Measurements from ENCODE around the gene MRPL50.
A peak's percentile ranks its signal among the peaks of the same experiment; 100 is the strongest.

Gene MRPL50

DNA sequence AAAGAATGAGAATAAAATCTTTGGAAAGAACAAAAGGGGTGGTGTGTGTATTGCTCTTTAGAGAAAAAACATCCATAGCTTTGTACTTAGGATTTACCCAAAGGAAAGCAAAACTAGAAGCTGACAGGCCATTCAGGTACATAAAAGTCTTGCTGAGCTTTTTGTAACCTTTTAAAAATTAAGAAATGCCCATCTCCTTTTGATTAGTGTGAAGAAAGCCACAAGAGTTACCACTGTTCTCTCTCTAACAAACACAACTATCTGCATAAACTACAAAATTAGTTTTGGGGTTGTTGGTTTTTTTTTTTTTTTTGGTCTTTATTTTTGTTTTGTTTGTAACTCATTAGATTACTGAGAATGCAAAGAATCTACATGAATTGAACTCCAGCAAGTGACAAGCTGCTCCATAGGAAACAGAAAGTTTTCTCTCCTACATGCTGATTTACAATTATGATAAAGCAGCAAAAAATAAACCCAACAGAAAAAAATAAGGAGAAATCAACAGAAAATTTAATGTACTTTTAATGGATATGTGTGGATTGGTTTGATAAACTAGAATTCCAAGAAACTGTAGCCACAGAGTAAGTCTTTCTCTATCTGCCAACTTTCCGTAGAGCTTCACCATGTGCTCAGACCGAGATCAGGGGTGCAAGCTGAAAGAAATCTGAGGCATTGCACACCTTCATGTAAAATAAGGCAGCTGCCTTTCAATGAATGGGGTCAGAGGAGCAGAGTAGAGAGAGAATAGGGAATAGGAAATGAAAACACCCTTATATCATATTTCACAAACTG lies 25.9 kb downstream of the MRPL50 start:
- no peak for DNase-seq

DNA sequence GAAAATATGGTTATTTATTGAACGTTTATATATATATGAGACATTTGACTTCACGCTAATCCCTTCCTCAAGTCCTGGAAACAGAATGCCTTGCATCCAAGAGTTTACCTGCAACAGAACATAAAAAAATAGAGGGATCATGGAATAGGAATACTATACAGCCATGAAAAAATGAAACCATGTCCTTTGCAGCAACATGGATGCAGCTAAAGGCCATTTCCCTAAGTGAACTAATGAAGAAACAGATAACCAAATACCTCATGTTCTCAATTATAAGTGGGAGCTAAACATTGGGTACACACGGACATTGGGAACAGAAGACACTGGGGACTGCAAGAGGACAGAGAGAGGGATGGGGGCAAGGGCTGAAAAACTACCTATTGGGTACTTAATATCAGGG lies 26.6 kb downstream of the MRPL50 start:
- no peak for DNase-seq

DNA sequence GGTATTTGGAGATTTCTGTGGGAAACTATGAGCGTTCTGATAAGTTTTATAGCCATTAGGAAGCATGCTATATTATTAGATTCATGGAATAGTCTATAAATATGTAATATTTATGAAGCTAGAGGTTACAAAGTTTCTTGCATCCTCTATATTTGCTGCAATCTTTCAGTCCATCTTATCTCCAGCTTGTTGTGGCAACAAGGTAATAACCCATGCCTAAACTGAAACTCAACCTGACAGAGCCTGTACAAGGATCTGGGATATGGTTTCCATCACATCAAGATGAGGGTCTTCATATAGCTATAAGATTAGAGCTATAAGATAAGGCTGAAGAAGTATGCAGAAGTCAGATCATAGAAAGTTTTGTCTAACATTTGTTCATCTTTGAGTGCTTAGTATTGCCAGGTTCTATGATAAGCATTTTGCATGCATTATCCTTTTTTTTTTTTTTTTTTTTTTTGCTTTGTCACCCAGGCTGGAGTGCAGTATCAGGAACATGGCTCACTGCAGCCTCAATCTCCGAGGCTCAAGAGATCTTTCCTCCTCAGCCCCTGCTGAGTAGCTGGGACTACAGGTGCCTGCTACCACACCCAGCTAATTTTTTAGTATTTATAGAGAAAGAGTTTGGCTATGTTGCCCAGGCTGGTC lies 28.4 kb downstream of the MRPL50 start:
- DNase-seq = no peak

DNA sequence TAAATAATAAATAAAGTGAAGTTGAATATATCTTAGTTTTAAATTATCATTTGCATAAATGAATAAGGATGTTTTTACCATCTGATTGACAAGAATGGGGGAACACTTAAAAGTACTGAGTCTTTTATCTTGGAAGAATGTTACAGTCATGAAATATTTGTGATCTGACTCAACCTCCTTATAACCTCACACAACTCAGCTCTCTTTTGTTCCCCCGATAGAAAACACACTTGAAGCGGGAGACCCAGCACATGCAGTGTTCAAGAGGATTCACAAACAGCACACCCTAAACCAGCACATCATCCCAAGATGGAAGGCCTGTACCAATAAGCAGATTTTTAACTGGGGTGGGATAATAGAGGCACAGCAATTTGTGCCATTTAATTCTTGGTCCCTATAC lies 29.1 kb downstream of the MRPL50 start:
- DNase-seq = peak; percentile 75

DNA sequence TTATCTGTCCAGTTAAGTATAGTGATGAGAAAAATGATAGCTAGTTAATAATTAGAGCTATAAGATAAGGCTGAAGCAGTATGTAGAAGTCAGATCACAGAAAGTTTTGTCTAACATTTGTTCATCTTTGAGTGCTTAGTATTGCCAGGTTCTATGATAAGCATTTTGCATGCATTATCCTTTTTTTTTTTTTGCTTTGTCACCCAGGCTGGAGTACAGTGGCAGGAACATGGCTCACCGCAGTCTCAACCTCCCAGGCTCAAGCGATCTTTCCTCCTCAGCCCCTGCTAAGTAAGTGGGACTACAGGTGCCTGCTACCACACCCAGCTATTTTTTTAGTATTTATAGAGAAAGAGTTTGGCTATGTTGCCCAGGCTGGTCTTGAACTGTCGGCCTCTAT lies 31.1 kb downstream of the MRPL50 start:
- no peak for DNase-seq

DNA sequence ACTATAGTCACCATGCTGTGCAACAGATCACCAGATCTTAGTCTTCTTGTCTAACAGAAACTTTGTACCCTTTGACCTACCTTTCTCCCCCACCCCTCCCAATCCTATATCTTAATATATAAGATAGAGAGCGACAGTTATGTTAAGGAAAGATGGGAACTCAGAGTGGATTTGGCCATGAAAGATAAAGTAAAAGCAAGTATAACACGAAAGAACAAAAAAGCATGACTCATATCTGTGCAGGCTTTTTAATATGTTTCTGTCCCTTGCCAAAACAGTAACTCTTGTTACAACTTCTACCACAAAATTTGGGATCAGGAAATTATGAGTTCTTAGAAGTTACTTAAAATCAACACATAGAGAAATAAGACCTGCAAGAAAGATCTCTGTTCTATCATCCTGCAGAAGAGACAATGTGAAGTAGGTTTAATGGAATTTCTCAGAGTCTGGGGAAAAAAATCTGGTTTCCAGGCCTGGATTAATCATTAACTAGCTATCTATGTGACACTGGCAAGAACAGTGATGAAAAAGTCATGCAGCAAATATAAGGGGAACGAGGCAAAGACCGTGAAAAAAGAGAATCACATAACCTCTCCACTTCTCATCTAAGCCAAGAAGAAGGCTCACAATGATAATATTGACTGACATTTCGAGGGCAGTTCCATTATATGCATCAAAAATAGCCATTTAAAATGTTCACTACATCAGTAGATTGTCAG lies 32.2 kb downstream of the MRPL50 start:
- peak; percentile 70 for DNase-seq

DNA sequence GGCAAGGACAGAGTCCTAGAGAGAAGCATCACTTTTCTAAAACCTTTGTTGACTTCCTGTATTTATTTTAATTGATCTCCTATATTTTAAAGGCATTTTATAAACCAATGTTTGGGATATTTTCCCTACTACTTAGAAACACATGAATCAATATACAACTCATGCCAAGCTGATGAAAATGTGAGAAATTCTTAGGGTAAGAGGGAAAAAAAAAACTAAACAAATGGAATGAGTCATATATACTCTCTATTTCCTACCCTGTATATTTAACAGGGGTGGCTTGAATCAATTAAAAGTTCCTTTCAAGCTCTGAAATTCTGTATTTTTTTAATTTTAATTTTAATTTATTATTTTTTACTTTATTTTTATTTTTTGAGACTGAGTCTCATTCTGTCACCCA lies 33.2 kb downstream of the MRPL50 start:
- peak; percentile 78 for DNase-seq

DNA sequence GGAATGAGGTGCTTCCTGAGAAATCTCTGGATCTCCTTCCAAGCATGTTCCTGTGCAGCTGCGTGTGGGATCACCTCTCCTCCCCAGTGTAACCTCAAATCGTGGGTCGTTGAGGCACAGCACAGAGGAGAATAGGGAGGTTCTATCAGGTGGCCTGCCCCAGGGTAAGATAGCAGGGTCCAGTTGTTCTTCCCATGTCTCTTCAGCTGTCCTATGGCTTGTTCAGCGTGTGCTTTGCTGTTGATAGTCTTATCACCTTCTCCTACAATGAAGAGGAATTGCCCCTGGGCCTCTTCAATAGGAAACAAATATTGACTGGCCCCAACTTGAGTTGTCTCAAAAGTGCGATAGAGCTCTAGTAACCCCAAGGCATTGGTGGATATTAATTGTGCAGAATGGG lies 36.0 kb downstream of the MRPL50 start:
- DNase-seq = no peak

DNA sequence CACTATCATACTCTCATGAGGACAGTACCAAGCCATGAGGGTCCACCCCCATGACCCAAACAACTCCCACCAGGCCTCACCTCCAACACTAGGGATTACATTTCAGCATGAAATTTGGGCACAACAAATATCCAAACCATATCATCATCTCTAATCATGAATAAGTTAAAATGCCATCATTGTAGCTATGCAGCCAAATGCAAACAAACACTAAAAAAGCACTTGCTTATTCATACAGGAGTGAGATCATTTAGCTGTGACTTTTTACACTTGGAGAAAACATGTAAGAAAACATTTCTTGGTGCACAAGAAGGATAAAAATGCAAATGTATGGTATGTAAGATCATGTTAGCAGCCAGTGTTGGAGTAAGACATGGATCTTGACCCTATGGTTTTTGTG lies 37.8 kb downstream of the MRPL50 start:
- DNase-seq = no peak

DNA sequence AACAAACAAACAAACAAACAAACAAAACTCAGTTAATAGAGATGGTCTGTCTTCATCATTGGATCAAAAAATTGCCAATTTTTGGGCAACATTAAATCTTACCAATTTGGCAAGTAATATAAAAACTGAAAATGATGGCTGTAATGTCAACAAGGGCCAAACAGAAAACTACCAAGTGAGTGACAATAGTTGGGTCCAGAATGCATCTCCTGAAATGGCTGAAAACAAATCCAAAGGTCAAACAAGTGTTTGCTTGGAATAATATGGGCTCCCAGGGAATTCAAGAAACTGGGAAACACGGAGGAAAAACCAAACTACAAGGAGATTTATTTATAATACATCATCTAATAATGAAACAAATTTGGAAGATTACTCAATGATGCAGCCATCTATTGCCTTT lies 38.7 kb downstream of the MRPL50 start:
- DNase-seq = no peak

DNA sequence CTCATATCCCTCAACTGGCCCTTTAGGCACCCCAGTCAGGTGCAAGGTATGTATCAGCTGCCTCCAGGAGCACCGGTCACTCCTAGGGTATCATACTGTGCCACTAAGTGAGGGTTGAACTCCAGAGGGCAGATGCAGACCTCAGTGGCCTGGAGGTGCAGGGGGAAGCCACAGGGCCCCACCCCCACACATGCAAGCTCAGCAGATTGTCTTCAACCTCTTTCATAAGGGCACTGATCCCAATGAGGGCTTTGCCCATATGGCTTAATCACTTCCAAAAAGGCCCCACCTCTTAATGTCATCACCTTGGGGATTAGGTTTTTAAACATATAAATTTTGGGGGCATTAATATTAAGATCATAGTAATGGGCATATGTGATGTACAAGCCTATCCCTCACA lies 41.8 kb downstream of the MRPL50 start:
- DNase-seq = no peak

DNA sequence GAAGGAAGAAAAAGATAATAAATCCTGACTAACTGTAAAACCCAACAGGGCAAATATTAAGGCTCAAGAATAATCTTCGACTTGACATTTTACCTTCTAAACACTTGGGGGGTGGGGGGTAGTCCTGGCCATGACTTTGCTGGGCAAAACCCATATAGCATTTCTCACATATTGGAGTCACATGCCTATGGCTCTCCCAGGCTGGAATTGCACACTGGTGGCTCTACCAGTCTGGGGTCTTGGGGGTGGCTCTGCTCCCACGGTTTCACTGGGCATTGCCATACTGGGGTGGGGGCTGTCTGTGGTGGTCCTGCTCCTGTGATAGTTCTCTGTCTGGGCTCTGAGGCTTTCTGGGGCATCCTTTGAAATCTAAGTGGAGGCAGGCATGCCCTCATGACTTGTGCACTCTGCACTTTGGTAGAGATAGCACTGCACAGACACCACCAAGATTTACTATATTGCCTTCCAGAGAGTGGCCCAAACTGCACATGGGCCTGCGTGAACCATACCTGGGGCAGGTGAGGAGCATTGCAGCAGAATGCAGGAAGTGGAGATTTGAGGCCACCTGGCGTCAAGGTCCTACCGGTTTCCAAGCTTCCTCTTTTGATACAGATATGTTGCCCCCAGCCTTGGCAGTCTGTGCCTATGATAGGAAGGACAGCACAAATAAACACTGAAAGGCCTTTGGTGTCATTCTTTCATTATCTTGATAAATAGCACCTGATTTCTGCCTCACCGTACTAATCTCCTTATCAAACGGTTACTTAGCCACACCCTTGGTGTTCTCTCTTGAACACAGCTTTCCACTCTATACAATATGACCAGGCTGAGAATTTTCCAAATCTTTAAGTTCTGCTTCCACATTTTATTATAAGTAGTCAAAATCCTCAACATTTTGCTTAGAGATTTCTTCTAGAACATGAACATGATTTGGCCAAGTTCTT lies 43.4 kb downstream of the MRPL50 start:
- no peak for DNase-seq

DNA sequence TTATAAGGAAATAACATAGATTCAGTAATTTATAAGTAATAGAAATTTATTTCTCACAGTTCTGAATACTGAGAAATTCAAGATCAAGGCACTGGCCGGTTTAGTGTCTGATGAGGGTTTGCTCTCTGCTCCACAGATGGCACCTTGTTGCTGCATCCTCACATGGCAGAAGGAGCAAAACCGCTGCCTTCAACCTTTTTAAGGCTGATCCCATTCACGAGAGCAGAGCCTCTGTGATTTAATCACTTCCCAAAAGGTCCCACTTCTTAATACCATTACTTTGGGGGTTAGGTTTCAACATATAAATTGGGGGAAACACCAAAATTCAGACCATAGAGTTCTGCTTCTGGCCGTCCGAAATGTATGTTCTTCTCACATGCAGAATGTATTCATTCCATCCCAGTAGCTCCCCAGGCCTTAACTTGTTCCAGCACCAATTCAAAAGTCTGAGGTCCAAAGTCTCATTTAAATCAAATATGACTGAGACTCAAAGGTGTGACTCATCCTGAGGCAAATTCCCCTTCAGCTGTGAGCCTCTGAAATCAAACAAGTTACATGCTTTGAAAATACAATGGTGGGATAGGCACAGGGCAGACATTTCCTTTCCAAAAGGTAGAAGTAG lies 44.2 kb downstream of the MRPL50 start:
- DNase-seq = no peak

DNA sequence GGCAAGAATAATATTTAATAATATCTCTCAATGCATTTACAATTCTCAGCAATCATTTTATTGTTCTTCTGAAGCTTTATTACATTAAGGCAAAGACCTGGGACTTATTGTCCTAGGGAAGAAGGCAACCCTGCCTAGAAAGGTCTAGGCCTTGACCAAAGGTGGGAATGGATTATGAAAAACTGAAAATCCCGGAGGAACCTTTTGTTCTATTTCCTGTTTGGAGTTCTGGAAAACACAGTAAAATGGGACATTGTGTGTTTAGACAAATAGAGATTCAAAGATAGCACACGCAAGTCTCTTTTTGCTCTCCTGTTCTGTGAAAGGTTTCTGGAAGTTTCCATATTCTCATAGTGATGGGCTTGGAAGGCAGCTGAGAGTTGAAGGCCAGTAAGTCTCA lies 44.7 kb downstream of the MRPL50 start:
- no peak for DNase-seq

DNA sequence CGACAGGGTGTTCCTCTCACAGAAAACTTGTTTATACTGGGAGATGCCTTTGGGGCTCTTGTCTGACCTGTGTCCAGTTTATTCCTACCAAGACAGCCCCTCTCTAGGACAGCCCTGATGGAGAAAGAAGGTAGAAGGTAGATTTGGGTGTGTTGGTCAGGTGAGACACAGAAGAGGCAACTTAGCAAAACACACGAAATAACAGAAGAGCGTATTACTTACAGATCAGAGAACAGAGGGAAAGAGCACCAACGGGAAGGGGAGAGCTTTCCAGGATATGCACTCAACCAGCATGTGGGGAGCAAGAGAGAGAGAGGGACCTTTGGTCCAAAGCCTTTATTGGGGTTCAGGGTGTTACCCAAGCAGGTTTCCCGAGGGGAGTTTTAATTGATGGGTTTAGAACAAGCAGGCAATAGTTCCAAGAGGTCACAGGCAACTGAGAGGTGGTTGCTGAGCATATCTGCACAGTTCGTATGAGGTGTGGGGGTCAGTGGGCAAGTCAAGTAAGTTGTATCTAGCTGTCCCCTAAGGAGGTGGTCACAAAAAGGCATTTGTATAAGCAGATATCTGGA lies 45.4 kb downstream of the MRPL50 start:
- no peak for DNase-seq

DNA sequence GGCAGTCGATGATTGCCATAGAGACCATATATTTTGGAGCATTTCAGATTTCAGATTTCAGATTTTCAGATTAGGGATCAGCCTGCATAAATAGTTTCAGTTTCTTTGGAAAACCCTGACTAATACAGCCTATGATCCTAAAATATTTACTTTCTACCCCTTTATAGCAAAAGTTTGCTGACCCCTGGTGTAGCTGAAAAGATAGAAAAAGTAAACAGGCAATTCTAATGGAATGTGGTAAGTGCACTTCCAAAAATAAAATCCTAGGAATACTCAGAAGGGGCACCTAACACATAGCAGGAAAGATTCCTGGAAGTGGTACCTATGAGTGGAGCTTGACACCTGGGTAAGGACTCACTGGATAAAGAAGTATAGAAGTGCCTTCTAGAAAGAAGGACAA lies 48.1 kb downstream of the MRPL50 start:
- DNase-seq = no peak

DNA sequence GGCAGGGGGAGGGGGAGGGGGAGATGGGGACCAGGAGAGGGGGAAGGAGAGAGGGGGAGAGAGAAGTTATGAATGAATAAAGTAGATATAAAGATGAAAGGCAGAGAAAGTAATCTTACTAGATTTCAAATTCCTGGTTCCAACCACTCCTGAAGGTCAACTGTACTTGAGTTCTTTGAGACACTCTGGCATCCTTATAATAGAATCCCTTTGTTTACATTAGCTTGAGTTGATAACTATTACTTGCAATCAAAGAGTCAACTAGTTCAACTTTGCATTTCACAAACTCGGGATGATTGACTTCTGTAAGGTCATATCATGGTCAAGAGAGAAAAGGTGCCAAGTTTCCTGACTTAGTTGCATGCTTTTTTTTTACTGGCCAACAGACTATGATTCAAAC lies 55.8 kb downstream of the MRPL50 start:
- no peak for DNase-seq

DNA sequence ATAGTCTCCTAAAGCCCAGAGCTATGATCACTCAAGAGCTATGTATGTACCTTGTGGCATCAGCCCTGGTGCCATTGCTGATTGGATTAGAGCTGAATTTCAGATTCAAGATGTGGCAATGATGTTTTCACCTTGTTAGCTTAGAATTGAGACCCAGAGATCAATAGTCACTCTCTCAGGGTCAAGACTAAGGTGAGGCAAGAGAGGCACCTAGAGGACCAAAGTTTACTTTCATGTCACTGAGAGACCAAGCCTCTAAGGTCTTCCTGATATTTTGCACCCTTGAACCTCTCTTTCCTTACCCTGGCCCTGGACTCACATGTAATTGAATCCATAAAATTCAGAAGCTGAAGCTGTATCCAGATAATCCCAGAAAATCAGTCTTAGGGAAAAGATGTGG lies 56.5 kb downstream of the MRPL50 start:
- no peak for DNase-seq

All from fibroblast of skin of right biceps (primary cell).